Central memory CD8-positive, alpha-beta T cell (primary cell): Measurements from ENCODE around the gene IQGAP2.

Experiments used
- ATAC-seq: fragments of 150-1000 bp; cut with Tn5 transposase; replicated peaks from 2 replicates; pipeline ENCODE4 v1.10.0; 2022; ENCODE audit warnings: mild to moderate bottlenecking, moderate FRiP score, moderate number of reproducible peaks; ENCODE audit not compliant: poor library complexity, severe bottlenecking; ENCODE audit errors: extremely low read depth
- DNase-seq, 2 donors: peaks; one replicate each; pipeline ENCODE4 v3.0.0; 2021; ENCODE audit warnings: low spot score in 2 of 2
- H3K27ac Mint-ChIP-seq: one replicate; pipeline ENCODE4 v1.8.0; 2022; ENCODE audit warnings: low read depth, mild to moderate bottlenecking, moderate library complexity, mixed read lengths
- H3K27me3 Mint-ChIP-seq: one replicate; pipeline ENCODE4 v1.8.0; 2022; ENCODE audit warnings: mixed read lengths
- H3K36me3 Mint-ChIP-seq: one replicate; pipeline ENCODE4 v1.8.0; 2022; ENCODE audit warnings: mild to moderate bottlenecking, moderate library complexity, mixed read lengths; ENCODE audit not compliant: insufficient read depth
- H3K4me1 Mint-ChIP-seq: one replicate; pipeline ENCODE4 v1.8.0; 2022; ENCODE audit warnings: mixed read lengths
- H3K4me3 Mint-ChIP-seq: one replicate; pipeline ENCODE4 v1.8.0; 2022; ENCODE audit warnings: mild to moderate bottlenecking, moderate library complexity, mixed read lengths
- H3K9me3 Mint-ChIP-seq: one replicate; pipeline ENCODE4 v1.8.0; 2022; ENCODE audit warnings: mixed read lengths

Gene IQGAP2

DNA sequence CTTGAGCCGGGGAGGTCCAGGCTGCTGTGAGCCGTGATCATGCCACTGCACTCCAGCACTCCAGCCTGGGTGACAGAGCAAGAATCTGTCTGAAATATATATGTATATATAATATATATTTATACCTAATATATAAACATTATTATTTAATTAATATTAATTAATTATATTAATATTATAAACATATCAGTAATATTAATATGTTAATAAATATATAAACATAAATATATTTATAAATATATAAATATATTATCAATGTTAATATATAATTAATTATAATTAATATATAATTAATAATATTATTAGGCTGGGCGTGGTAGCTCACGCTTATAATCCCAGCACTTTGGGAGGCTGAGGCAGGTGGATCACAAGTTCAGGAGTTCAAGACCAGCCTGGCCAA, 354.0 kb downstream of the IQGAP2 start:
- Mint-ChIP-seq H3K36me3 (peaks cover 1% of the 10 kb centered on the region), H3K27ac (no peak overlapping the region), H3K4me1 (peaks cover 11% of the 10 kb centered on the region), H3K9me3 (no peaks in the 10 kb centered on the region), H3K4me3 (no peak overlapping the region), H3K27me3 (no peaks in the 10 kb centered on the region)
- no peak for ATAC-seq
- DNase-seq: no peak
